Left ventricle myocardium inferior (tissue), 1 donor: ENCODE results near the gene C18orf32. TPM values are rescaled to one million over a fixed set of nuclear protein-coding genes. Genes with fewer than 3 reads are reported as not detected.

Experiments used
- DNase-seq: peaks from one replicate; pipeline ENCODE4 v3.0.0-alpha.2; 2020
- H3K27ac ChIP-seq: fragments of 200-600 bp; replicated peaks from 2 replicates; pipeline ENCODE4 v1.8.0; 2021
- H3K27me3 ChIP-seq: fragments of 200-600 bp; 2 replicates; pipeline ENCODE4 v1.8.0; 2021; ENCODE audit warnings: low read depth
- H3K36me3 ChIP-seq: fragments of 200-600 bp; 2 replicates; pipeline ENCODE4 v1.8.0; 2021
- H3K4me1 ChIP-seq: fragments of 200-600 bp; 2 replicates; pipeline ENCODE4 v1.8.0; 2021
- H3K4me3 ChIP-seq: fragments of 200-600 bp; 2 replicates; pipeline ENCODE4 v1.8.0; 2021; ENCODE audit warnings: mild to moderate bottlenecking, moderate library complexity
- H3K9me3 ChIP-seq: fragments of 200-600 bp; replicated peaks from 2 replicates; pipeline ENCODE4 v1.8.0; 2021
- intact Hi-C: fragments of 100-400 bp; cut with micrococcal nuclease; formaldehyde crosslinking; loops from one replicate; pipeline ENCODE4 v1.11.0; 2022
- total RNA-seq: library from RNA; stranded (reverse); fragmentation: NEBNext Ultra II Directional; extraction: Animal tissue kit (Norgen Biotek cat#: 25700); gene quantifications from one replicate; pipeline ENCODE4 v1.2.1, GENCODE V29; 2021
- TF ChIP-seq, protein P1 (sequence below): fragments of 200-600 bp; IDR thresholded peaks from 2 replicates; pipeline ENCODE4 v1.8.0; 2021; ENCODE audit warnings: antibody characterized with exemption, mild to moderate bottlenecking, borderline replicate concordance
- donor health status: DM: no; HTN: yes; CAD: no; lungs with severe emphysema.

C18orf32 gene
- total RNA-seq, 1 donor from 2014 or later = 57.4 TPM

- no peak overlapping the region for H3K4me3 ChIP-seq
- DNase-seq = no peak
- H3K27me3 ChIP-seq = no peaks in the 10 kb centered on the region
- no peak overlapping the region for H3K27ac ChIP-seq
- H3K9me3 ChIP-seq = no peaks in the 10 kb centered on the region
- intact Hi-C loops = no loop called here
- H3K36me3 ChIP-seq = no peaks in the 10 kb centered on the region
- peaks cover 9% of the 10 kb centered on the region for H3K4me1 ChIP-seq
- TF ChIP-seq, protein P1, sequence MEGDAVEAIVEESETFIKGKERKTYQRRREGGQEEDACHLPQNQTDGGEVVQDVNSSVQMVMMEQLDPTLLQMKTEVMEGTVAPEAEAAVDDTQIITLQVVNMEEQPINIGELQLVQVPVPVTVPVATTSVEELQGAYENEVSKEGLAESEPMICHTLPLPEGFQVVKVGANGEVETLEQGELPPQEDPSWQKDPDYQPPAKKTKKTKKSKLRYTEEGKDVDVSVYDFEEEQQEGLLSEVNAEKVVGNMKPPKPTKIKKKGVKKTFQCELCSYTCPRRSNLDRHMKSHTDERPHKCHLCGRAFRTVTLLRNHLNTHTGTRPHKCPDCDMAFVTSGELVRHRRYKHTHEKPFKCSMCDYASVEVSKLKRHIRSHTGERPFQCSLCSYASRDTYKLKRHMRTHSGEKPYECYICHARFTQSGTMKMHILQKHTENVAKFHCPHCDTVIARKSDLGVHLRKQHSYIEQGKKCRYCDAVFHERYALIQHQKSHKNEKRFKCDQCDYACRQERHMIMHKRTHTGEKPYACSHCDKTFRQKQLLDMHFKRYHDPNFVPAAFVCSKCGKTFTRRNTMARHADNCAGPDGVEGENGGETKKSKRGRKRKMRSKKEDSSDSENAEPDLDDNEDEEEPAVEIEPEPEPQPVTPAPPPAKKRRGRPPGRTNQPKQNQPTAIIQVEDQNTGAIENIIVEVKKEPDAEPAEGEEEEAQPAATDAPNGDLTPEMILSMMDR = no peak
Observed at GRCh38 chr18:49435170-49435569, 51.9 kb downstream of the C18orf32 start.

DNA sequence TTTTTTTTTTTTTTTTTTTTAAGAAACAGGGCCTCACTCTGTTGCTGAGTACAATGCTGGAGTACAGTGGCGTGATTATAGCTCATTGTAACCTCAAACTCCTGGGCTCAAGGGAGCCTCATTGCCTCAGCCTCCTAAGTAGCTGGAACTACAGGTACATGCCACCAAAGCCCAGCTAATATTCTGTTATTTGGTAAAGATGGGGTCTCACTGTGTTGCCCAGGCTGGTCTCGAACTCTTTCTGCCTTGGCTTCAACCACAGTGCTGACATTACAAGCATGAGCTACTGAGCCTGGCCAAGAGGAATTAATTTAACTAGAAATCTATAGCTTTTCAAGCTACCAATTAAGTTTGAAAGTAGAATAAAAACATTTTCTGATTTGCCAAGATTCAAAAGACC is 54.4 kb downstream of the C18orf32 start:
- Histone ChIP-seq H3K9me3 (no peaks in the 10 kb centered on the region), H3K27me3 (no peaks in the 10 kb centered on the region), H3K27ac (no peak overlapping the region), H3K4me1 (no peaks in the 10 kb centered on the region), H3K36me3 (peaks cover 22% of the 10 kb centered on the region), H3K4me3 (no peak overlapping the region)
- TF ChIP-seq, protein P1 = no peak
- intact Hi-C loops = no loop called here
- DNase-seq = no peak

- DNase-seq = no peak
- no peak overlapping the region for H3K4me3 ChIP-seq
Observed at GRCh38 chr18:49431165-49431962, 55.7 kb downstream of the C18orf32 start.

More at GRCh38 chr18:49431165-49431962, 55.7 kb downstream of the C18orf32 start:
- TF ChIP-seq, protein P1 = no peak
- intact Hi-C loops = no loop called here
- no peaks in the 10 kb centered on the region for H3K4me1 ChIP-seq
- H3K9me3 ChIP-seq = no peaks in the 10 kb centered on the region
- H3K27me3 ChIP-seq = no peaks in the 10 kb centered on the region
- H3K36me3 ChIP-seq = peaks cover 32% of the 10 kb centered on the region
- H3K27ac ChIP-seq = no peak overlapping the region

Other genes starting within 250 kb of the C18orf32 start
- gene DYM, start 26.6 kb downstream of the C18orf32 start, total RNA-seq = 41.2 TPM
- 738 TPM for gene RPL17, start 5.2 kb upstream of the C18orf32 start, total RNA-seq
- not detected for gene LIPG, start 74.8 kb upstream of the C18orf32 start, total RNA-seq